HG03139 (cell line): Measurements from ENCODE around the gene KLHL1.

Experiments used
- ATAC-seq: cut with Tn5 transposase; IDR thresholded peaks from one replicate; pipeline ENCODE4 v1.9.1; 2021; ENCODE audit not compliant: unreplicated experiment

Gene KLHL1

GRCh38 chr13:69704311-69704710, 403.9 kb downstream of the KLHL1 start:
- ATAC-seq: no peak

DNA sequence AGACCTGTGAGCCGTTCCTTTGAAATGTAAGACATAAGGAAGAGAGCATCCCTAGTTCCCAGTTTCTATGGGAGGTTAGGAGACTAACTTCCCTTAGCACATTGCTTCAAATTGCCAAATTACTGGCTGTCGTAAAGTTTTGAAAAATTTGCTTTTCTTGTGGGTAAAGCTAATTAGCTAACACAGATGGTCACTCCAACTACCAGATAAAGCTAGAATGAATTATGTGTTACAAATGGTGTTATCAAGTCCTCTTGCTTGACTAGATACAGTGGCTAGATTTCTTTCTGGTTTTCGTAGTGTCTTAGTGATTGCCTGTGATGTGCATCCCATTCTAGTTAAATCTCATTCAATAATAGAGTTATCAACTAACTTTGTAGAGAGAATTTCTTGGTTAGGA, 417.3 kb downstream of the KLHL1 start:
- ATAC-seq: no peak

DNA sequence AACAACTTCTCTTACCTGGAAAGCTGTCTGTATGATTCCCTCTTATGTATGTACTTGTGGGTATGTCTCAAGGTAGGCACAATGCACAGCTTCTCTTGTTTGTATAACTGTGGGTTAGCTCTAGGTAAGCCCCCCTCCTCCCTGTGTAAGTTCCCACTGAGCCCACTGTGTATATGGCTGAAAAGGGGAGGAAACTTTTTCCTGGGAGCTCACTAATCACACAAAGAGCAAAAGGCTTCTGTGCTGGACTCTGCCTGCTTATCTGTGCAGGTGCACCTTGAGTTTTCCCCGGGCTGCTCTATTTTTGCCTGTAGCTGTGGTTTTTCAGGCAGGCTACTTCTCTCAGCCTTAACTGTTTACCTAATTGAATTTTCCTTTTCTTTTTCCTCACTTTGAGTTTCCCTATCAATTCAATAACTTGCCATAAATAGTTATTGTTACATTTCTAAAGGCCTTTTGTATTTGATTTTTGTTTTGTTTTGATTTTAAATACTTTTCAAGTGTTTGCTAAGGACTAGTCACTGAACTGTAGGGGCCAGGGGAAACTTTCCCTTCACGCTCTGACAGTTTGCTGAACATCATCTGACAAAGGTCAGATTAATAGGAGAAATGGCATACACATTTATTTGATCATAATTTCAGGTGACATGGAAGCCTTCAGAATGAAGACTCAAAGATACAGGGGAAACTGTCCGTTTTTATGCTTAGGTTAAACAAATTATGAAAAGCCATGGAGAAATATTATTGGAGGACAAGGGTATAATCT, 424.1 kb downstream of the KLHL1 start:
- ATAC-seq: no peak

- ATAC-seq: no peak
Measured at GRCh38 chr13:69681722-69682121, 426.5 kb downstream of the KLHL1 start.

GRCh38 chr13:69677343-69677742, 430.9 kb downstream of the KLHL1 start:
- no peak for ATAC-seq

DNA sequence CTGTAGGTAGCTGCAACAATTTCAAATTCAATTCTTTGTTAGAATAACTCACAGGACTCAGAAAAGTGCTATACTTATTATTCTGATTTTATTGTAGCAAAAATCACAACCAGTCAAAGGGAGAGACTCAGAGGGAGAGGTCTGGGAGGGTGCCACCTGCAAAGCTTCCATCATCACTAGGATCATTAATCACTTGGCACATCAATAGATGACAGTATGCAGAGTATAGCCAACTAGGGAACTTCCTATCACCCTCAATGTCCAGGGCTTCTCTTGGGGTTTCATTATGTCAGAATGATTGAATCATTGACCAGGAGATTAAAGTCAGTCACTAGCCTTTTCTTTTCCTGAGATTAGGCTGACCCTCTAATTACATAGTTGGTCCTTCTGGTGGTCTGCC, 432.0 kb downstream of the KLHL1 start:
- no peak for ATAC-seq

- ATAC-seq: no peak
Measured at GRCh38 chr13:69660155-69660554, 448.1 kb downstream of the KLHL1 start.

DNA sequence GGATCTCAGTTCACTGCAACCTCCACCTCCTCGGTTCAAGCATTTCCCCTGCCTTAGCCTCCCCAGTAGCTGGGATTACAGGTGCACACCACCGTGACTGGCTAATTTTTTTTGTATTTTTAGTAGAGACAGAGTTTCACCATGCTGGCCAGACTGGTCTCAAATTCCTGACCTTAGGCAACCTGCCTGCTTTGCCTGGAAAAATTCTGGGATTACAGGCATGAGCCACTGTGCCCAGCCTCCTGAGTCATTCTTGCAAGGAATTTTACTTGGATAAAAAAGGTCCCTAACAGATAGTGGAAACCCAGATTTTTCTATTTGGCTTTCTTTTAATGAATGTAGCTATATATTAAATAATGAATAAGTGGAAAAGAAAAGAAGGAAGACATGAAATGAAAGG, 450.6 kb downstream of the KLHL1 start:
- no peak for ATAC-seq

- no peak for ATAC-seq
Measured at GRCh38 chr13:69654392-69654791, 453.9 kb downstream of the KLHL1 start.
